CD14-positive monocyte (primary cell): Measurements from ENCODE around the gene SGMS1. TPM values are rescaled to one million over a fixed set of nuclear protein-coding genes. Genes with fewer than 3 reads are reported as not detected.

Source experiments
- DNase-seq, 3 donors: peaks; one replicate each; pipeline ENCODE4 v3.0.0-alpha.2; 2011 to 2022
- H2AFZ ChIP-seq: 2 replicates; pipeline ENCODE4 v1.6.0; 2012; ENCODE audit warnings: mild to moderate bottlenecking, low read depth, low read length, inconsistent platforms; ENCODE audit not compliant: insufficient read depth, poor library complexity, severe bottlenecking
- H3K27ac ChIP-seq, 2 donors: 1 replicate in 1 of 2; 2 replicates in 1 of 2; pipeline ENCODE4 v1.5.1; 2012 to 2013; ENCODE audit warnings: low read length in 2 of 2, control low read depth in 1 of 2, inconsistent platforms in 1 of 2, low read depth in 1 of 2, mild to moderate bottlenecking in 1 of 2
- H3K27me3 ChIP-seq, 2 donors: one replicate each; pipeline versions ENCODE4 v1.6.0 to v1.6.1; 2011 to 2013; ENCODE audit warnings: low read length in 2 of 2; ENCODE audit not compliant: control insufficient read depth in 2 of 2, insufficient read depth in 2 of 2
- H3K36me3 ChIP-seq, 2 donors: replicated peaks in 1 of 2; 1 replicate in 1 of 2; 2 replicates in 1 of 2; pipeline versions ENCODE4 v1.5.1 to v1.6.1; 2012 to 2013; ENCODE audit warnings: low read length in 2 of 2, control low read depth in 1 of 2, inconsistent platforms in 1 of 2, mild to moderate bottlenecking in 1 of 2; ENCODE audit not compliant: insufficient read depth in 2 of 2, control insufficient read depth in 1 of 2
- H3K4me1 ChIP-seq, 2 donors: 1 replicate in 1 of 2; 2 replicates in 1 of 2; pipeline versions ENCODE4 v1.5.1 to v1.6.1; 2012 to 2013; ENCODE audit warnings: low read length in 2 of 2, control low read depth in 1 of 2, inconsistent platforms in 1 of 2, mild to moderate bottlenecking in 1 of 2, moderate library complexity in 1 of 2; ENCODE audit not compliant: insufficient read depth in 2 of 2, control insufficient read depth in 1 of 2
- H3K4me2 ChIP-seq: replicated peaks from 2 replicates; pipeline ENCODE3; 2012; ENCODE audit warnings: low read length, moderate library complexity, mild to moderate bottlenecking; ENCODE audit not compliant: poor library complexity, severe bottlenecking; ENCODE audit errors: extremely low read depth
- H3K4me3 ChIP-seq, 3 experiments: fragments of 200-600 bp in 1 of 3; sonication (generic) in 1 of 3; replicated peaks in 1 of 3; 1 replicate in 2 of 3; 2 replicates in 1 of 3; pipeline ENCODE4 v1.5.1; 2011 to 2013; ENCODE audit warnings: low read length in 3 of 3, mild to moderate bottlenecking in 3 of 3, control low read depth in 2 of 3, low read depth in 2 of 3, inconsistent platforms in 1 of 3, moderate library complexity in 1 of 3
- H3K79me2 ChIP-seq: 2 replicates; pipeline ENCODE4 v1.6.0; 2012; ENCODE audit warnings: mild to moderate bottlenecking, control low read depth, inconsistent platforms, low read length, moderate library complexity; ENCODE audit not compliant: insufficient read depth
- H3K9ac ChIP-seq: 2 replicates; pipeline ENCODE4 v1.6.0; 2017; ENCODE audit warnings: low read length, mild to moderate bottlenecking; ENCODE audit not compliant: insufficient read depth, poor library complexity, severe bottlenecking
- H3K9me3 ChIP-seq, 2 donors: replicated peaks in 1 of 2; 1 replicate in 1 of 2; 2 replicates in 1 of 2; pipeline versions ENCODE4 v1.5.1 to v1.6.1; 2012 to 2013; ENCODE audit warnings: low read length in 2 of 2, control low read depth in 1 of 2; ENCODE audit not compliant: control insufficient read depth in 1 of 2, insufficient read depth in 1 of 2
- H4K20me1 ChIP-seq: 2 replicates; pipeline ENCODE4 v1.6.0; 2012; ENCODE audit warnings: mild to moderate bottlenecking, low read length, control low read depth, moderate library complexity; ENCODE audit not compliant: insufficient read depth
- H3K27ac Mint-ChIP-seq, 7 donors: one replicate each; pipeline ENCODE4 v1.8.0; 2020; ENCODE audit warnings: mild to moderate bottlenecking in 7 of 7, mixed read lengths in 7 of 7, moderate library complexity in 6 of 7, inconsistent platforms in 2 of 7
- H3K27me3 Mint-ChIP-seq, 3 donors: one replicate each; pipeline ENCODE4 v1.8.0; 2021 to 2022; ENCODE audit warnings: low read depth in 3 of 3, mild to moderate bottlenecking in 3 of 3, mixed read lengths in 3 of 3, moderate library complexity in 3 of 3, inconsistent platforms in 1 of 3
- H3K36me3 Mint-ChIP-seq, 2 donors: one replicate each; pipeline ENCODE4 v1.8.0; 2020; ENCODE audit warnings: mixed read lengths in 2 of 2, inconsistent platforms in 1 of 2, mild to moderate bottlenecking in 1 of 2
- H3K4me1 Mint-ChIP-seq: one replicate; pipeline ENCODE4 v1.8.0; 2020; ENCODE audit warnings: mild to moderate bottlenecking, mixed read lengths
- H3K4me3 Mint-ChIP-seq, 2 donors: one replicate each; pipeline ENCODE4 v1.8.0; 2020; ENCODE audit warnings: mild to moderate bottlenecking in 2 of 2, mixed read lengths in 2 of 2, moderate library complexity in 1 of 2
- H3K9me3 Mint-ChIP-seq, 7 donors: one replicate each; pipeline ENCODE4 v1.8.0; 2020 to 2022; ENCODE audit warnings: mixed read lengths in 7 of 7, mild to moderate bottlenecking in 6 of 7, moderate library complexity in 6 of 7, inconsistent platforms in 2 of 7
- CTCF ChIP-seq: fragments of 200-600 bp; IDR thresholded peaks from one replicate; pipeline ENCODE4 v1.8.0; 2022; ENCODE audit warnings: antibody characterized with exemption, mild to moderate bottlenecking
- whole genome bisulfite sequencing: methylation state at CpG from one replicate; pipeline ENCODE4 v1.1.5; 2013; ENCODE audit warnings: missing lambda C conversion rate; ENCODE audit not compliant: insufficient coverage; 5-methylcytosine and 5-hydroxymethylcytosine counted together
- intact Hi-C, 2 donors: fragments of 100-400 bp; cut with micrococcal nuclease; formaldehyde crosslinking; loops; one replicate each; pipeline versions ENCODE4 v1.15.0 to v1.15.1; 2023
- polyA plus RNA-seq, 3 donors: library from polyadenylated mRNA; depleted of rRNA in 1 of 3; unstranded in 2 of 3; stranded (reverse) in 1 of 3; fragments of 300-500 nt in 2 of 3; fragments of >200 nt in 1 of 3; fragmentation: Illumina TruSeq in 2 of 3; gene quantifications; 1 replicate in 2 of 3; 2 replicates in 1 of 3; pipeline ENCODE4 v1.2.3, GENCODE V29; 2012 to 2021

SGMS1 gene
- polyA plus RNA-seq, 3 donors: 19.5 to 20.6 (median 20.4) TPM

DNA sequence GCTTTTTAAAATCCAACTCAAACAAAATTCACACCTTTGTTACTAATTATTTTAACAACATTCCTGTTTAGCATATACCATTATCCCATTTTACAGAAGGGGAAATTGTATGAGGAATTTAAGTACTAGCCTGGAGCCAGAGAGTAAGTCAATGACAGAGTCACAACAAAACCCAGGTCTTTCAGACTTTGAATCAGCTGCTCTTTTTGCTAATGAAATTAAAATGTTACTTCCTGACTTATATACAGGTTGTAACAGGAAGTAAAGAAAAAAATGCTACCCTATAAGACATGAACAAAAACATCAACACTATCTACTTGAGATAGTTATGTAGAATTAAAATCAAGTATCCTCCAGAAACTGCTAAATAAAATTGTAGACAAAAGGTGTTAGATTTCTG lies 289.9 kb downstream of the SGMS1 start:
- Histone ChIP-seq H3K9me3 (no peaks in the 10 kb centered on the region), H3K27me3 (no peaks in the 10 kb centered on the region), H3K9ac (no peak overlapping the region), H3K4me2 (no peak overlapping the region), H4K20me1 (peaks cover 60% of the 10 kb centered on the region), H3K4me1 (no peaks in the 10 kb centered on the region), H3K27ac (no peak overlapping the region), H3K79me2 (no peaks in the 10 kb centered on the region), H2AFZ (no peak overlapping the region), H3K36me3 (peaks cover 0 to 21% of the 10 kb centered on the region in 2 donors), H3K4me3 (no peak overlapping the region)
- H3K27ac Mint-ChIP-seq: no peak overlapping the region
- H3K4me1 Mint-ChIP-seq: peaks cover 11% of the 10 kb centered on the region
- intact Hi-C loops: no loop called here
- no peaks in the 10 kb centered on the region for H3K9me3 Mint-ChIP-seq
- H3K27me3 Mint-ChIP-seq: peaks cover 0 to 1% (median 0%) of the 10 kb centered on the region in 3 donors
- no peak for DNase-seq
- H3K4me3 Mint-ChIP-seq: no peak overlapping the region
- peaks cover 33 to 37% of the 10 kb centered on the region in 2 donors for H3K36me3 Mint-ChIP-seq
- TF ChIP-seq CTCF: no peak

DNA sequence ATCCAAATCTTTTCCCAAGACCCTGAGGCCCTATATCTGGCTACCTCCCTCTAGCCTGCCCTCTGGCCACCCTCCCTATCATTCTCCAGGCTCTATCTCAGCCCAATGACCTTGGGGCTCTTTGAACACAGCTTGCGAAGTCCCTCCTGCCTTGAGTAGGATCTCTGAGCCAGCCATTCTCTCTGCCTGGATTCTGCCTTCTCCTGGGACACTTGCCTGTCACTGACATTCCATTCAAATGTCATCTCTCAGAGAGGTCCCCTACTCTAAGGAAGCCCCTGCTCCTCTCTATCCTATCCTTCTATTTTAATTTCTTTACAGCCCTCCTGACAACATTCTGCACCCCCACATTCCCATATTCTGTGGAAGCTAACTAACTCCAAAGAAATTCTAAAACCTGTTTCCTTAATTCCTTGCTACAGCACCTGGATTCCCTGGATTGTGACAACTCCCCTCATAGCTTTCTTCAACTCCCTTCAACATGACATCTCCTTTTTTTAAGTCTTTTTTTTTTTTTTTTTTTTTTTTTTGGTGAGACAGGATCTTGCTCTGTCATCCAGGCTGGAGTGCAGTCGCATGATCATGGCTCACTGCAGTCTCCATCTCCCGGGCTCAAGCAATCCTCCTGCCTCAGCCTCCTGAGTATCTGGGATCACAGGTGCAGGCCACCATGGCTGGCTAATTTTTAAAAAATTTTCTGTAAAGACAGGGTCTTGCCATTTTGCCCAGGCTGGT lies 291.5 kb downstream of the SGMS1 start:
- Mint-ChIP-seq H3K9me3 (no peaks in the 10 kb centered on the region), H3K4me1 (peaks cover 6% of the 10 kb centered on the region), H3K36me3 (peaks cover 28 to 37% of the 10 kb centered on the region in 2 donors), H3K27me3 (peaks cover 0 to 1% (median 0%) of the 10 kb centered on the region in 3 donors), H3K4me3 (no peak overlapping the region), H3K27ac (peak overlapping the region in 1 of 7 donors; percentile 52)
- Histone ChIP-seq H3K9me3 (no peaks in the 10 kb centered on the region), H3K79me2 (peaks cover 2% of the 10 kb centered on the region), H3K4me3 (no peak overlapping the region), H3K4me2 (no peak overlapping the region), H4K20me1 (peaks cover 44% of the 10 kb centered on the region), H3K36me3 (peaks cover 0 to 21% of the 10 kb centered on the region in 2 donors), H3K4me1 (peaks cover 0 to 5% of the 10 kb centered on the region in 2 donors), H3K27me3 (no peaks in the 10 kb centered on the region), H3K9ac (no peak overlapping the region), H2AFZ (no peak overlapping the region), H3K27ac (no peak overlapping the region)
- DNase-seq: no peak
- WGBS: 100% methylated on average over 3 of the region's 3 CpGs
- no peak for TF ChIP-seq CTCF
- intact Hi-C loops: no loop called here
